Neural crest cell (in vitro differentiated cells): ENCODE results near the gene TMEM50B. TPM values are rescaled to one million over a fixed set of nuclear protein-coding genes. Genes with fewer than 3 reads are reported as not detected.

Experiments
- total RNA-seq: library from RNA; stranded (reverse); gene quantifications from 2 replicates; pipeline ENCODE4 v1.2.1, GENCODE V29; 2021

The TMEM50B gene
- total RNA-seq, 1 donor from 2014 or later, result 23.2 TPM

Other genes starting within 250 kb of the TMEM50B start
- gene IL10RB, start 213.6 kb downstream of the TMEM50B start, total RNA-seq, result 5.8 and 7.1 TPM in 2 replicates
- gene IFNAR1, start 155.0 kb downstream of the TMEM50B start, total RNA-seq, result 18.0 and 18.9 TPM in 2 replicates
- 38.9 and 40.5 TPM in 2 replicates for gene IFNGR2, start 76.6 kb downstream of the TMEM50B start, total RNA-seq
- 2.4 and 2.7 TPM in 2 replicates for gene DNAJC28, start 11.7 kb upstream of the TMEM50B start, total RNA-seq
- 133 and 139 TPM in 2 replicates for gene GART, start 62.1 kb upstream of the TMEM50B start, total RNA-seq
- 367 and 395 TPM in 2 replicates for gene SON, start 63.1 kb upstream of the TMEM50B start, total RNA-seq
- 30.9 and 32.3 TPM in 2 replicates for gene DONSON, start 108.7 kb upstream of the TMEM50B start, total RNA-seq
- gene CRYZL1, start 161.8 kb upstream of the TMEM50B start, total RNA-seq, result 51.9 and 55.8 TPM in 2 replicates
- gene ITSN1, start 162.5 kb upstream of the TMEM50B start, total RNA-seq, result 62.7 and 66.5 TPM in 2 replicates